Neuronal stem cell (in vitro differentiated cells): ENCODE measurements around the gene QPRT.

Experiments used
- DNase-seq: peaks from one replicate; pipeline ENCODE4 v3.0.0-alpha.2; 2013; ENCODE audit warnings: low spot score
- H2AFZ ChIP-seq: one replicate; pipeline ENCODE4 v1.6.1; 2013; ENCODE audit warnings: mild to moderate bottlenecking, low read length, inconsistent platforms
- H2AK5ac ChIP-seq: 2 replicates; pipeline ENCODE4 v1.6.1; 2013; ENCODE audit warnings: low read depth, mild to moderate bottlenecking, inconsistent platforms, low read length, moderate library complexity, mixed read lengths
- H2BK120ac ChIP-seq: 2 replicates; pipeline ENCODE4 v1.6.1; 2013; ENCODE audit warnings: low read depth, mild to moderate bottlenecking, inconsistent platforms, low read length, moderate library complexity, mixed read lengths
- H2BK12ac ChIP-seq: one replicate; pipeline ENCODE4 v1.6.1; 2013; ENCODE audit warnings: low read length, inconsistent platforms
- H2BK15ac ChIP-seq: 2 replicates; pipeline ENCODE4 v1.6.1; 2013; ENCODE audit warnings: mild to moderate bottlenecking, low read length, inconsistent platforms, mixed read lengths
- H2BK5ac ChIP-seq: one replicate; pipeline ENCODE4 v1.6.1; 2013; ENCODE audit warnings: inconsistent platforms, mild to moderate bottlenecking, low read length, moderate library complexity
- H3K14ac ChIP-seq: one replicate; pipeline ENCODE4 v1.6.1; 2013; ENCODE audit warnings: low read length, inconsistent platforms
- H3K18ac ChIP-seq: 2 replicates; pipeline ENCODE4 v1.6.1; 2013; ENCODE audit warnings: low read length, inconsistent platforms
- H3K23ac ChIP-seq: 2 replicates; pipeline ENCODE4 v1.6.1; 2013; ENCODE audit warnings: low read depth, mild to moderate bottlenecking, mixed read lengths, low read length, inconsistent platforms; ENCODE audit not compliant: poor library complexity
- H3K27ac ChIP-seq: replicated peaks from 3 replicates; pipeline ENCODE4 v1.5.1; 2013; ENCODE audit warnings: low read length, inconsistent platforms
- H3K27me3 ChIP-seq, 3 experiments: 2 replicates each; pipeline ENCODE4 v1.6.1; 2013; ENCODE audit warnings: low read length in 3 of 3, mild to moderate bottlenecking in 2 of 3, inconsistent platforms in 1 of 3, low read depth in 1 of 3, mixed read lengths in 1 of 3, moderate library complexity in 1 of 3; ENCODE audit not compliant: control insufficient read depth in 3 of 3, insufficient read depth in 3 of 3
- H3K36me3 ChIP-seq, 2 donors: replicated peaks in 1 of 2; 2 replicates each; pipeline ENCODE4 v1.6.1; 2013; ENCODE audit warnings: low read length in 2 of 2; ENCODE audit not compliant: control insufficient read depth in 2 of 2, insufficient read depth in 2 of 2
- H3K4ac ChIP-seq: 2 replicates; pipeline ENCODE4 v1.6.1; 2013; ENCODE audit warnings: inconsistent platforms, mild to moderate bottlenecking, low read length, moderate library complexity
- H3K4me1 ChIP-seq, 2 donors: 1 replicate in 1 of 2; 2 replicates in 1 of 2; pipeline ENCODE4 v1.6.1; 2013; ENCODE audit warnings: low read length in 2 of 2, low read depth in 1 of 2; ENCODE audit not compliant: control insufficient read depth in 2 of 2, insufficient read depth in 1 of 2
- H3K4me2 ChIP-seq: one replicate; pipeline ENCODE4 v1.6.1; 2013; ENCODE audit warnings: mild to moderate bottlenecking, low read length, inconsistent platforms; ENCODE audit not compliant: insufficient read depth, poor library complexity, severe bottlenecking
- H3K4me3 ChIP-seq, 2 donors: 2 replicates each; pipeline ENCODE4 v1.5.1; 2013; ENCODE audit warnings: low read length in 2 of 2, mild to moderate bottlenecking in 2 of 2, inconsistent platforms in 1 of 2, moderate library complexity in 1 of 2
- H3K79me1 ChIP-seq: one replicate; pipeline ENCODE4 v1.6.1; 2013; ENCODE audit warnings: low read depth, mild to moderate bottlenecking, inconsistent platforms, low read length, moderate library complexity
- H3K9ac ChIP-seq: one replicate; pipeline ENCODE4 v1.6.1; 2013; ENCODE audit warnings: mild to moderate bottlenecking, low read depth, low read length, inconsistent platforms; ENCODE audit not compliant: poor library complexity
- H3K9me3 ChIP-seq, 2 donors: replicated peaks in 1 of 2; 2 replicates each; pipeline versions ENCODE3 to v1.6.1; 2013; ENCODE audit warnings: low read length in 2 of 2, mild to moderate bottlenecking in 2 of 2, inconsistent platforms in 1 of 2, low read depth in 1 of 2, mixed read lengths in 1 of 2, moderate library complexity in 1 of 2; ENCODE audit not compliant: control insufficient read depth in 2 of 2, insufficient read depth in 1 of 2
- H4K8ac ChIP-seq: one replicate; pipeline ENCODE4 v1.6.1; 2013; ENCODE audit warnings: low read depth, mild to moderate bottlenecking, inconsistent platforms, low read length, moderate library complexity
- H4K91ac ChIP-seq: one replicate; pipeline ENCODE4 v1.6.1; 2013; ENCODE audit warnings: low read length, low read depth, mild to moderate bottlenecking, inconsistent platforms; ENCODE audit not compliant: poor library complexity
- WGBS, 2 donors: extraction: QIAGEN DNeasy Blood & Tissue Kit; methylation state at CpG; one replicate each; pipeline ENCODE4 v1.1.7; 2013; ENCODE audit warnings: missing lambda C conversion rate in 2 of 2, mixed read lengths in 1 of 2; ENCODE audit not compliant: insufficient read length in 2 of 2, insufficient replicate concordance in 1 of 2; ENCODE audit errors: extremely low coverage in 2 of 2; 5-methylcytosine and 5-hydroxymethylcytosine counted together

QPRT gene

DNA sequence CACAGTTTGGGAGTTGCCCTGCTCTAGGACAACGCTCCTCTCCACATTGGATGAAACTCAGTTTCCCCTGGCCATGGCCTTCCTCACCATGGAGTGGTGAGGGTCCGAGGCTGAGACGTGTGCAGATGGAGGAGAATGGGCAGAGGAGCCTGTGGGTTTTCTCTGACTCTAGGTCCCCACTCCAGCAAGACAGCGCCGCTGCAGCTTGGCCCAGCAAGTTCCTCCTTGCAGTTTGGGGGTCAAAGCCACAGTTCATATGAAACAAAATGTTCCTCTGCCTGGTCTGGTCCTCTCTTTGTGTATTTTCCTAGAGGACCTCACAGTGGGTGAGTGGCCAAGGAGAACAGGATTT, 64.5 kb downstream of the QPRT start:
- H2BK12ac ChIP-seq: no peak overlapping the region
- H4K8ac ChIP-seq: no peak overlapping the region
- no peak overlapping the region for H3K4me2 ChIP-seq
- H3K79me1 ChIP-seq: peaks cover 5% of the 10 kb centered on the region
- no peak overlapping the region for H3K14ac ChIP-seq
- H3K36me3 ChIP-seq: no peaks in the 10 kb centered on the region
- H3K9me3 ChIP-seq: peaks cover 0 to 5% of the 10 kb centered on the region in 2 donors
- peaks cover 0 to 4% (median 0%) of the 10 kb centered on the region in 3 experiments for H3K27me3 ChIP-seq
- no CpG with 5 or more reads among the region's 5 CpGs for WGBS, 2 donors
- no peak overlapping the region for H3K9ac ChIP-seq
- H3K4me1 ChIP-seq: no peaks in the 10 kb centered on the region
- H3K18ac ChIP-seq: no peak overlapping the region
- no peak overlapping the region for H2AK5ac ChIP-seq
- H3K4ac ChIP-seq: no peak overlapping the region
- H2BK120ac ChIP-seq: no peak overlapping the region
- H3K4me3 ChIP-seq: no peak overlapping the region
- H2BK5ac ChIP-seq: no peak overlapping the region
- H4K91ac ChIP-seq: no peak overlapping the region
- no peak for DNase-seq
- H3K27ac ChIP-seq: no peak overlapping the region
- no peak overlapping the region for H2BK15ac ChIP-seq
- no peak overlapping the region for H2AFZ ChIP-seq
- no peak overlapping the region for H3K23ac ChIP-seq

DNA sequence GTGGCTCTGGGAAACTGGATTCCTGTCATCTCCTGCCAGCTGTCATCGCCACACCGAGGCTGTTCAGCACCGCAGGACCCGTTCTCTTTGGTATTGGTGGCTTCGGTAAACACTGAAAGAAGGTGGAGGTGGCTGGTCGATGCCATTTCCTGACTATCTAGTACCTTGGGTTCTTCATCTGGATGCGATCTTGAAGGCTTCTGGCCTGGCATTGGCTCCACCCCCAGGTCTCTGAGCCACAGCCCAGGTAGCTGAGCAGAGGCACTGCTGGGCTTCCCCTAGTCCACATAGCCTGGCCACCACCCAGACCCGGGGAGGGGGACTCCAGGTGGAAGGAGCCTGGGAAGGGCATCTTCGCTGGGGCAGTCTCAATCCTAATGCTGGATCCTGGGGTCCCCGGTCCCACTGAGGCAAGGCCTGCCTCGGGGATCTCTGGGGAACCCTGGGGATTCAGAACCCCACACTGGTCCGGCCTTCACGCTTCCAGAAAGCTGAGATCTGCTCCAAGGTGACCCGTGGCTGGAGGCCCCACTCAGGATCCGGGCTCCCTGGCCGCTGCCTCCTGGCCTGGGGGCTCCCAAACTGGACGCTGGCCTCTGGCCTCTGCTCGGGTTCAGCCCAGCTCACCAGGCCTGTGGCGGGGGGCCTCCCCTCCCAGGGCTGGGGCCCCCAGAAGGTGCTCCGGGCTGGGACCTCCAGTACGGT, 65.0 kb downstream of the QPRT start:
- peak overlapping the region; percentile 1 for H2AK5ac ChIP-seq
- peak overlapping the region; percentile 89 for H3K23ac ChIP-seq
- no peak overlapping the region for H4K8ac ChIP-seq
- H2BK120ac ChIP-seq: no peak overlapping the region
- peaks cover 0 to 4% (median 0%) of the 10 kb centered on the region in 3 experiments for H3K27me3 ChIP-seq
- peaks cover 5% of the 10 kb centered on the region for H3K79me1 ChIP-seq
- H2AFZ ChIP-seq: no peak overlapping the region
- no peak overlapping the region for H3K27ac ChIP-seq
- H3K4me3 ChIP-seq: no peak overlapping the region
- no peak overlapping the region for H2BK12ac ChIP-seq
- H3K9ac ChIP-seq: no peak overlapping the region
- H3K4ac ChIP-seq: no peak overlapping the region
- H2BK5ac ChIP-seq: peak overlapping the region; percentile 39
- no peak for DNase-seq
- no peaks in the 10 kb centered on the region for H3K36me3 ChIP-seq
- H3K14ac ChIP-seq: no peak overlapping the region
- H2BK15ac ChIP-seq: no peak overlapping the region
- H3K18ac ChIP-seq: no peak overlapping the region
- no peak overlapping the region for H4K91ac ChIP-seq
- H3K4me2 ChIP-seq: no peak overlapping the region
- no CpG with 5 or more reads among the region's 21 CpGs for WGBS, 2 donors
- H3K4me1 ChIP-seq: no peaks in the 10 kb centered on the region
- H3K9me3 ChIP-seq: peaks cover 0 to 5% of the 10 kb centered on the region in 2 donors

DNA sequence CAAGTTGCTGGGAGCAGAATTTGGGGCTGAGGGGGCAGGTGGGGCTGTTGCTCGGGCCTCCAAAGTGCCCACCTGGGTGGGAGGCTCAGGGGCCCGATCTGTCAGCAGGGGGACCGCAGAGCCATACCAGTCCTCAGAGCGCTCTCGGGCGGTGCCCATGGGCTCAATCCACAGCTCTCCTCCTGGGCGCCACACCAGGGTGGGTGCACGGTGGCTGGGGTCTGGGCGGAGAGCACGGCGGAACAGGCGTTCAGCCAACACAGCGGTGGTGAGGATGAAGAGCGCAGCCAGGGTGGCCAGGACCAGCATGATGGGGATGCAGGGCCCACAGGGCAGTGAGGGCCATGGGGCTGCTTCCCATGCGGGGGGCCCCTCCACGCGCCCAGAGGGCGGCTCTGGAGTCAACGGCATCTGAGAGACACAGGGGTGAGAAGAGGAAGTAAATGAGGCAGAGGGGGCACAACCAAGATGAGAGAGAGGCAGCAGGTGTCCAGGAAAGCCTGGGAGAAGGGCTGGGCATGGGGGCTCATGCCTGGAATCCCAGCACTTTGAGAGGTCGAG, 65.6 kb downstream of the QPRT start:
- no peak overlapping the region for H2BK12ac ChIP-seq
- no peak overlapping the region for H3K9ac ChIP-seq
- WGBS, 2 donors: no CpG with 5 or more reads among the region's 20 CpGs
- no peak for DNase-seq
- H3K14ac ChIP-seq: no peak overlapping the region
- H3K4me1 ChIP-seq: no peaks in the 10 kb centered on the region
- H3K27me3 ChIP-seq: peaks cover 0 to 4% (median 0%) of the 10 kb centered on the region in 3 experiments
- H3K18ac ChIP-seq: peak overlapping the region; percentile 15
- H3K23ac ChIP-seq: no peak overlapping the region
- H2BK120ac ChIP-seq: no peak overlapping the region
- H2AFZ ChIP-seq: no peak overlapping the region
- H2BK5ac ChIP-seq: peak overlapping the region; percentile 39
- no peak overlapping the region for H3K4ac ChIP-seq
- H4K8ac ChIP-seq: no peak overlapping the region
- no peak overlapping the region for H3K4me2 ChIP-seq
- no peak overlapping the region for H3K27ac ChIP-seq
- no peak overlapping the region for H4K91ac ChIP-seq
- H3K4me3 ChIP-seq: no peak overlapping the region
- peaks cover 0 to 5% of the 10 kb centered on the region in 2 donors for H3K9me3 ChIP-seq
- peak overlapping the region; percentile 1 for H2AK5ac ChIP-seq
- H3K36me3 ChIP-seq: no peaks in the 10 kb centered on the region
- H2BK15ac ChIP-seq: no peak overlapping the region
- H3K79me1 ChIP-seq: peaks cover 5% of the 10 kb centered on the region

DNA sequence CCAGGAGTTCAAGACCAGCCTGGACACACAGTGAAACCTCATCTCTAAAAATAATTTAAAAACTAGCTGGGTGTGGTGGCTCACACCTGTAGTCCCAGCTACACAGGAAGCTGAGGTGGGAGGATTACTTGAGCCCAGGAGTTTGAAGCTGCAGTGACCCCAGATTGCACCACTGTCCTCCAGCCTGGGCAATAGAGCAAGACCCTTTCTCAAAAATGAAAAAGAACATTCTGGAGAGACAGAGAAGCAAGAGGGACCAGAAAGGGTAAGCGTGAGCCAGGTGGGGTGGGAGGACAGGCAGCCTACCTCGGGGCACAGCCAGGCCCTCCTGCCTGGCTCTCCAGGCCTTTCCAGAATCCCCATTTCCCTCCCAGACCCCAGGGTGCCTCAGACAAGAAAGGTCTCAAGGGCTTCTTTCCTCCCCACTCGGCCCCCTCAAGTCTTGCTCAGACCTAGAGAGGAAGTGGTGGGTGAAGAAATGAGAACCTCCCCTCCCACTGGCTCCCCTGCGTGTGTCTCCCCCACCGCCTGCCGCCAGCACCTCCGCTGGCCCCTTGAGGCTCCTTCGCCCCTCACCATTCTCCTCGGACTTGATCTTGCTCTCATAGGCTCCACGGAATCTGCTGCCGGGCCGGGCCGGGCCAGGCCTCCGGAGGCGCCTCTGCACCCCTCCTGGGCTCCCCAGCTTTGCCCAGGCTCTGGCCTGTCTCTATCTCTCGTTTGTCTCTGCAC, 66.3 kb downstream of the QPRT start:
- Histone ChIP-seq H2AK5ac (no peak overlapping the region), H3K14ac (no peak overlapping the region), H3K79me1 (peaks cover 5% of the 10 kb centered on the region), H3K9ac (no peak overlapping the region), H2BK5ac (no peak overlapping the region), H3K4me2 (no peak overlapping the region), H4K8ac (no peak overlapping the region), H3K9me3 (peaks cover 0 to 5% of the 10 kb centered on the region in 2 donors), H2BK120ac (no peak overlapping the region), H3K4me1 (no peaks in the 10 kb centered on the region), H4K91ac (no peak overlapping the region), H2BK15ac (peak overlapping the region; percentile 17), H2AFZ (no peak overlapping the region), H3K27me3 (no peaks in the 10 kb centered on the region), H3K18ac (peak overlapping the region; percentile 64), H3K4me3 (no peak overlapping the region), H3K27ac (no peak overlapping the region), H3K4ac (no peak overlapping the region), H3K23ac (peak overlapping the region; percentile 73), H2BK12ac (no peak overlapping the region), H3K36me3 (no peaks in the 10 kb centered on the region)
- DNase-seq: no peak
- no CpG with 5 or more reads among the region's 16 CpGs for WGBS, 2 donors
